NB4 (cell line): ENCODE data around the gene FAM98B.

Source experiments
- DNase-seq: peaks from one replicate; pipeline ENCODE4 v3.0.0; 2010; ENCODE audit warnings: low read depth
- H3K4me3 ChIP-seq: one replicate; pipeline ENCODE4 v1.5.1; 2011; ENCODE audit warnings: mild to moderate bottlenecking, low read depth, low read length, moderate library complexity
- MYC ChIP-seq: IDR thresholded peaks from 2 replicates; pipeline ENCODE4 v1.6.1; 2011; ENCODE audit warnings: low read depth, low read length
- POLR2A ChIP-seq: IDR thresholded peaks from 2 replicates; pipeline ENCODE4 v1.6.1; 2011; ENCODE audit warnings: mild to moderate bottlenecking; ENCODE audit not compliant: insufficient read length; ENCODE audit errors: extremely low read depth
- TF ChIP-seq, protein P1 (sequence below): IDR thresholded peaks from 2 replicates; pipeline ENCODE4 v1.6.1; 2011; ENCODE audit warnings: low read depth, low read length
- TF ChIP-seq, protein P2 (sequence below): IDR thresholded peaks from one replicate; pipeline ENCODE4 v1.5.1; 2012; ENCODE audit warnings: low read depth, low read length

FAM98B gene

DNA sequence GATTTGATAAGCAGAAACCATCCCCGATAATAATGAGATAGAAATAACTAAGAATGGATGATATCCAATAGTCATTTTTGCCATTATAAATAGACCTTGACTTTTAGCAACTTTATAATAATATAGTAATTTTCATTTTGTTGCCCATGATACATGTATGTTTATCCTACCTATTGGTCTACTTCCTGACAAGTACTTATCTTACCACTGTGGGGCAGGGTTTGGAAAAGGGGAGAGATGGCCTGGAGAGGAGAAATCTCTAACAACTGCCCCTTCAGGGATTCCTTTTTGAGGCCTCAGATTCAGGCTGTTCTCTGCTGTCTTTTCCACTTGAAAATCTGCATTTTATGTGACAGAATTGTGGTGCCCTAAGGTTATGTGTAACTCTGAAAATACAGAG, 42.2 kb downstream of the FAM98B start:
- no peak for DNase-seq
- TF ChIP-seq MYC, result no peak
- TF ChIP-seq, protein P1, sequence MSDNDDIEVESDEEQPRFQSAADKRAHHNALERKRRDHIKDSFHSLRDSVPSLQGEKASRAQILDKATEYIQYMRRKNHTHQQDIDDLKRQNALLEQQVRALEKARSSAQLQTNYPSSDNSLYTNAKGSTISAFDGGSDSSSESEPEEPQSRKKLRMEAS, result no peak
- no peak for TF ChIP-seq POLR2A
- H3K4me3 ChIP-seq, result no peak overlapping the region

DNA sequence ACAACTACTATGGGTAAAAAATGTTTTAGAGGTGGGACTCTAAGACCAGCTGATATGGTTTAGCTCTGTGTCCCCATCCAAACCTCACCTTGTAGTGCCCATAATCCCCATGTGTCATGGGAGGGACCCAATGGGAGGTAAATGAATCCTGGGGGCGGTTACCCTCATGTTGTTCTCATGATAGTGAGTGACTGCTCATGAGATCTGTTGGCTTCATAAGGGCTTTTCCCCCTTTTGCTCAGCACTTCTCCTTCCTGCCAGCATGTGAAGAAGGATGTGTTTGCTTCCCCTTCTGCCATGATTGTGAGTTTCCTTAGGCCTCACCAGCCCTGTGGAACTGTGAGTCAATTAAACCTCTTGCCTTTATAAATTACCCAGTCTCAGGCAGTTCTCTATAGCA, 45.7 kb downstream of the FAM98B start:
- no peak overlapping the region for H3K4me3 ChIP-seq
- TF ChIP-seq, protein P2, sequence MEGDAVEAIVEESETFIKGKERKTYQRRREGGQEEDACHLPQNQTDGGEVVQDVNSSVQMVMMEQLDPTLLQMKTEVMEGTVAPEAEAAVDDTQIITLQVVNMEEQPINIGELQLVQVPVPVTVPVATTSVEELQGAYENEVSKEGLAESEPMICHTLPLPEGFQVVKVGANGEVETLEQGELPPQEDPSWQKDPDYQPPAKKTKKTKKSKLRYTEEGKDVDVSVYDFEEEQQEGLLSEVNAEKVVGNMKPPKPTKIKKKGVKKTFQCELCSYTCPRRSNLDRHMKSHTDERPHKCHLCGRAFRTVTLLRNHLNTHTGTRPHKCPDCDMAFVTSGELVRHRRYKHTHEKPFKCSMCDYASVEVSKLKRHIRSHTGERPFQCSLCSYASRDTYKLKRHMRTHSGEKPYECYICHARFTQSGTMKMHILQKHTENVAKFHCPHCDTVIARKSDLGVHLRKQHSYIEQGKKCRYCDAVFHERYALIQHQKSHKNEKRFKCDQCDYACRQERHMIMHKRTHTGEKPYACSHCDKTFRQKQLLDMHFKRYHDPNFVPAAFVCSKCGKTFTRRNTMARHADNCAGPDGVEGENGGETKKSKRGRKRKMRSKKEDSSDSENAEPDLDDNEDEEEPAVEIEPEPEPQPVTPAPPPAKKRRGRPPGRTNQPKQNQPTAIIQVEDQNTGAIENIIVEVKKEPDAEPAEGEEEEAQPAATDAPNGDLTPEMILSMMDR, result no peak
- TF ChIP-seq, protein P1, result no peak
- TF ChIP-seq MYC, result no peak
- no peak for TF ChIP-seq POLR2A
- DNase-seq, result no peak

DNA sequence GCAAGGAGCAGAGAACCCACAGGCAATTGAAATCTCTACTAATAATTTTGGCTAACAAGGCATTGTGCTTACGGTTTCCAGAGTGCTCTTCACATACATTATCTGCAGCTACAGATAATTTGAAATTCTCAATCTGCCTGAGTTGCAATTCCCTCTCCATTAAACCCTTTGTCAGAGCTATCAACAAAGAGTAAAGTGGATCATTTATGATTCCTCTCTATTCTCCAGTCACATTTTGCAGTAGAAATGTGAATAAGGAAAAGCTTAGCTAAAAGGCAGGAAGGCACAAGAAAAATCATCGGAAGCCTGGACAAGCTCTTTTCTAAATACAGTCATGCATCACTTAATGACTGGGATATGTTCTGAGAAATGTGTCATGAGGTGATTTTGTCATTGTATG, 49.6 kb downstream of the FAM98B start:
- TF ChIP-seq, protein P1, result no peak
- no peak for TF ChIP-seq MYC
- no peak for TF ChIP-seq POLR2A
- TF ChIP-seq, protein P2, result no peak
- no peak for DNase-seq
- no peak overlapping the region for H3K4me3 ChIP-seq

DNA sequence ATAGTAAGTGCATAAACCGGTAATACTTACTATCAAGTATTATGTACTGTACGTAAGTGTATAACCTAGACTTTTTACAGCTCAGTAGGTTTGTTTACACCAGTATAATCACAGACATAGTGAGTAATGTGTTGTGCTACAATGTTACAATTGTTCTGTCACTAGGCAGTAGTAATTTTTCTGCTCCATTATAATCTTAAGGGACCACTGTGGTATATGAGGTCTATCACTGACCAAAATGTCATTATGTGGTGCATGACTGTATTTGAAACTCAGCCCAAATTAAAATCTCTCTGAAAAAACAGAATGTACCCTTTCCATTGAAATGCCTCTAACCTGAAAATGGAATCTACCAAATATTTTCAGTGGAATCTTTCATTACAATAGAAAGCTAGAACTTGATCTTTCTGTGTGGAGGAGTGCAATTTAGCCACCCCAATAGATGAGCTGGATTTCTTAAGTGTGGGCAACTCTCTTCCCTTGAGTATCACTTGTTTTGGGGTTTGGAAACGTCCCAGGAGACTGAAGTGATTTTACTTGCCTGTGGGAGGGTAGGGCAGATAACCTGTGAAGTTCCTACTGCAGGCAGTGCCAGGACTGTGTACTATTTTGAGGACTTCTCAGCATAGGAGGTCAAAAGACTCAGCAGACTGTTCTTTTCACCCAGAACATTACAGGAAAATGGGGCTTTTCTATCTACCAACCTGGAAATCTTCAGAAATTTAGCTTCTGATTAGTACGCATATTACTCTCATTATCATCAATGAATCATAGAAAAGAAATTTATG, 50.9 kb downstream of the FAM98B start:
- no peak overlapping the region for H3K4me3 ChIP-seq
- no peak for TF ChIP-seq MYC
- TF ChIP-seq, protein P1, result no peak
- no peak for DNase-seq

DNA sequence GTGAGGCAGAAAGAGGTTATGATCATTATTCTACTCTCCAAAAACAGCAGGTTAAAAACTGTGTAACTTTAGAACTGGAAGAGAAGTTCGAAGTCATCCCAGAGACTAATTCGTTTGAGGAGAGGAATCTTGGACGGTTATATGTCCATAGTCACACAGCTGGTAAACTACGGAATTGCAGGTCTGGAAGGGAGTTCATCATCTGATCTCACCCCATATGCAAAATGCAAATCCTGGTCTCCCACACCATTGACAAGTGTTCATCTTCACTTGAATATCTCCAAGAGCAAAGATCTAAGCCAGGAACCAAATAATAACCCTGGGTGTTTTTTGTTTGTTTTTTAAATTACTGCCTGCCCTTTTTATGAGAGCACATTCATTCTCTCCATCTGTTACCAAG, 53.1 kb downstream of the FAM98B start:
- no peak for DNase-seq
- no peak overlapping the region for H3K4me3 ChIP-seq
- TF ChIP-seq POLR2A (no peak), MYC (no peak)
- TF ChIP-seq, protein P1, result no peak
- TF ChIP-seq, protein P2, result no peak

DNA sequence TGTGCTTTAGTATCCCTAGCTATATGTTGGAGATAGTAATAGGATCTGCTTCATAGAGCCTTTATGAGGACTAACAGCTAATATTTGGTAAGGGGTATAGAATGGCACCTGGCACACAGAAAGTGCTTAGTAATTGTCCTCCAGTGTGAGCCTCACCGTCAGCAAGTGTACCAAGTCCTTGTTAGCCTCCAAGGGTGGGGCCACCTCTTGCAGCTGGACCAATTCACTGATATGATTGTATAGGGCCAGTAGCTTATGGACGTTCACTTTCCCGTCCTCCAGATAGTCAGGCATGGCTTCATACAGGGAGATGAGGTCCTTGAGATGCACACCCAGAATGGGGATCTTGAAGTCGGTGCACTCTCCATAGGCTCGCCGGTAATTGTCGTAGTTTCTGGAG, 53.6 kb downstream of the FAM98B start:
- TF ChIP-seq POLR2A, result no peak
- TF ChIP-seq, protein P2, result no peak
- TF ChIP-seq, protein P1, result no peak
- TF ChIP-seq MYC, result no peak
- H3K4me3 ChIP-seq, result no peak overlapping the region
- no peak for DNase-seq
